HEK293 (cell line): ENCODE results near the gene OR4D1.
A peak's percentile ranks its signal among the peaks of the same experiment; 100 is the strongest.

ENCODE experiments used
- CTCF ChIA-PET: fragments of 350-600 bp; formaldehyde crosslinking; extraction: SDS; loops from one replicate; lab custom pipeline; 2021; ENCODE audit warnings: antibody characterized with exemption; lab: Yijun Ruan, JAX
- POLR2A ChIA-PET: fragments of 300-600 bp; formaldehyde crosslinking; extraction: SDS; loops from one replicate; lab custom pipeline; 2020; ENCODE audit warnings: antibody characterized with exemption, inconsistent platforms; lab: Yijun Ruan, JAX
- H3K27ac ChIP-seq: fragments of 200-500 bp; sonication (Bioruptor generic); 2 replicates; pipeline ENCODE4 v1.5.1; 2014; ENCODE audit warnings: low read depth, low read length, control low read depth, inconsistent platforms; ENCODE audit errors: extremely low read depth
- H3K36me3 ChIP-seq, 2 experiments: fragments of 200-500 bp in 1 of 2; sonication (Bioruptor generic) in 1 of 2; 1 replicate in 1 of 2; 2 replicates in 1 of 2; pipeline ENCODE4 v1.5.1; 2014 to 2017; ENCODE audit warnings: inconsistent platforms in 2 of 2, low read length in 2 of 2; ENCODE audit not compliant: control insufficient read depth in 2 of 2, insufficient read depth in 1 of 2
- H3K4me1 ChIP-seq: fragments of 200-500 bp; sonication (Bioruptor generic); 2 replicates; pipeline ENCODE4 v1.5.1; 2014; ENCODE audit warnings: mild to moderate bottlenecking, low read length, inconsistent platforms; ENCODE audit not compliant: control insufficient read depth, insufficient read depth
- H3K4me3 ChIP-seq: 2 replicates; pipeline ENCODE4 v1.5.1; 2011; ENCODE audit warnings: low read depth, mild to moderate bottlenecking, control low read depth, low read length, moderate library complexity
- H3K9me3 ChIP-seq: fragments of 200-500 bp; sonication (Bioruptor generic); 2 replicates; pipeline ENCODE4 v1.5.1; 2014; ENCODE audit warnings: low read depth, low read length, inconsistent platforms; ENCODE audit not compliant: control insufficient read depth, insufficient read depth
- BCL11A ChIP-seq: fragments of 450-650 bp; formaldehyde crosslinking; IDR thresholded peaks from 2 replicates; pipeline ENCODE4 v1.5.1; 2016; ENCODE audit warnings: low read depth, missing biosample characterization, missing genetic modification characterization
- EGR2 ChIP-seq: fragments of 450-650 bp; formaldehyde crosslinking; IDR thresholded peaks from 2 replicates; pipeline ENCODE4 v1.5.1; 2016; ENCODE audit warnings: low read depth, missing biosample characterization, missing genetic modification characterization
- GLIS1 ChIP-seq: fragments of 450-650 bp; formaldehyde crosslinking; IDR thresholded peaks from 2 replicates; pipeline ENCODE4 v1.5.1; 2016; ENCODE audit warnings: missing biosample characterization, missing genetic modification characterization
- GLIS2 ChIP-seq: fragments of 450-650 bp; formaldehyde crosslinking; IDR thresholded peaks from 2 replicates; pipeline ENCODE4 v1.5.1; 2016; ENCODE audit warnings: missing biosample characterization, missing genetic modification characterization
- MEIS1 ChIP-seq: sonication (generic); formaldehyde crosslinking; IDR thresholded peaks from 2 replicates; pipeline ENCODE4 v1.8.1; 2022; ENCODE audit warnings: missing genetic modification reagents, mild to moderate bottlenecking, borderline replicate concordance
- OSR2 ChIP-seq: fragments of 450-650 bp; formaldehyde crosslinking; IDR thresholded peaks from 2 replicates; pipeline ENCODE4 v1.5.1; 2016; ENCODE audit warnings: missing biosample characterization, missing genetic modification characterization
- SCRT2 ChIP-seq: fragments of 450-650 bp; formaldehyde crosslinking; IDR thresholded peaks from 2 replicates; pipeline ENCODE4 v1.5.1; 2016; ENCODE audit warnings: missing biosample characterization, missing genetic modification characterization
- ZBTB11 ChIP-seq: fragments of 450-650 bp; formaldehyde crosslinking; conservative IDR thresholded peaks from 2 replicates; pipeline ENCODE4 v1.5.1; 2016; ENCODE audit warnings: low read depth, missing biosample characterization, missing genetic modification characterization
- ZBTB44 ChIP-seq: fragments of 450-650 bp; IDR thresholded peaks from 2 replicates; pipeline ENCODE4 v1.5.1; 2018; ENCODE audit warnings: missing biosample characterization, mild to moderate bottlenecking, missing genetic modification characterization
- ZFP37 ChIP-seq: fragments of 450-650 bp; formaldehyde crosslinking; IDR thresholded peaks from 2 replicates; pipeline ENCODE4 v1.5.1; 2016; ENCODE audit warnings: missing biosample characterization, missing genetic modification characterization
- ZNF10 ChIP-seq: fragments of 450-650 bp; formaldehyde crosslinking; IDR thresholded peaks from 2 replicates; pipeline ENCODE4 v1.5.1; 2017; ENCODE audit warnings: missing biosample characterization, missing genetic modification characterization
- ZNF23 ChIP-seq: fragments of 450-650 bp; formaldehyde crosslinking; IDR thresholded peaks from 2 replicates; pipeline ENCODE4 v1.5.1; 2016; ENCODE audit warnings: missing biosample characterization, missing genetic modification characterization, borderline replicate concordance
- ZNF311 ChIP-seq: fragments of 450-650 bp; formaldehyde crosslinking; IDR thresholded peaks from 2 replicates; pipeline ENCODE4 v1.5.1; 2017; ENCODE audit warnings: missing biosample characterization, missing genetic modification characterization, borderline replicate concordance
- ZNF510 ChIP-seq: fragments of 450-650 bp; formaldehyde crosslinking; IDR thresholded peaks from 2 replicates; pipeline ENCODE4 v1.5.1; 2018; ENCODE audit warnings: mild to moderate bottlenecking, missing genetic modification characterization, missing biosample characterization; ENCODE audit not compliant: insufficient replicate concordance
- ZNF521 ChIP-seq: fragments of 450-650 bp; formaldehyde crosslinking; IDR thresholded peaks from 2 replicates; pipeline ENCODE4 v1.5.1; 2017; ENCODE audit warnings: missing biosample characterization, mild to moderate bottlenecking, missing genetic modification characterization
- ZNF571 ChIP-seq: fragments of 450-650 bp; formaldehyde crosslinking; IDR thresholded peaks from 2 replicates; pipeline ENCODE4 v1.5.0; 2017; ENCODE audit warnings: missing biosample characterization, missing genetic modification characterization
- ZNF623 ChIP-seq: fragments of 450-650 bp; formaldehyde crosslinking; IDR thresholded peaks from 2 replicates; pipeline ENCODE4 v1.5.1; 2016; ENCODE audit warnings: missing biosample characterization, missing genetic modification characterization
- ZNF624 ChIP-seq: fragments of 450-650 bp; formaldehyde crosslinking; IDR thresholded peaks from 2 replicates; pipeline ENCODE4 v1.5.1; 2017; ENCODE audit warnings: missing biosample characterization, missing genetic modification characterization
- ZNF629 ChIP-seq: fragments of 450-650 bp; formaldehyde crosslinking; IDR thresholded peaks from 2 replicates; pipeline ENCODE4 v1.5.1; 2017; ENCODE audit warnings: missing biosample characterization, missing genetic modification characterization
- ZNF658 ChIP-seq: fragments of 450-650 bp; formaldehyde crosslinking; IDR thresholded peaks from 2 replicates; pipeline ENCODE4; 2016; ENCODE audit warnings: missing biosample characterization, missing genetic modification characterization
- ZNF76 ChIP-seq: fragments of 450-650 bp; formaldehyde crosslinking; IDR thresholded peaks from 2 replicates; pipeline ENCODE4; 2016; ENCODE audit warnings: low read depth, missing biosample characterization, missing genetic modification characterization, borderline replicate concordance
- TF ChIP-seq, protein P1 (sequence below): fragments of 450-650 bp; formaldehyde crosslinking; IDR thresholded peaks from 2 replicates; pipeline ENCODE4 v1.5.1; 2016; ENCODE audit warnings: missing biosample characterization, missing genetic modification characterization
- TF ChIP-seq, protein P2 (sequence below): fragments of 450-650 bp; formaldehyde crosslinking; IDR thresholded peaks from 2 replicates; pipeline ENCODE4 v1.5.1; 2016; ENCODE audit warnings: missing biosample characterization, missing genetic modification characterization
- TF ChIP-seq, protein P3 (sequence below): IDR thresholded peaks from 2 replicates; pipeline ENCODE4 v1.6.1; 2011; ENCODE audit warnings: mild to moderate bottlenecking, low read depth, low read length, borderline replicate concordance
- TF ChIP-seq, protein P4 (sequence below): fragments of 450-650 bp; IDR thresholded peaks from 2 replicates; pipeline ENCODE4 v1.5.1; 2018; ENCODE audit warnings: missing biosample characterization, missing genetic modification characterization

The OR4D1 gene

GRCh38 chr17:58113947-58114346, 34.2 kb upstream of the OR4D1 start (continued):
- TF ChIP-seq, protein P1, sequence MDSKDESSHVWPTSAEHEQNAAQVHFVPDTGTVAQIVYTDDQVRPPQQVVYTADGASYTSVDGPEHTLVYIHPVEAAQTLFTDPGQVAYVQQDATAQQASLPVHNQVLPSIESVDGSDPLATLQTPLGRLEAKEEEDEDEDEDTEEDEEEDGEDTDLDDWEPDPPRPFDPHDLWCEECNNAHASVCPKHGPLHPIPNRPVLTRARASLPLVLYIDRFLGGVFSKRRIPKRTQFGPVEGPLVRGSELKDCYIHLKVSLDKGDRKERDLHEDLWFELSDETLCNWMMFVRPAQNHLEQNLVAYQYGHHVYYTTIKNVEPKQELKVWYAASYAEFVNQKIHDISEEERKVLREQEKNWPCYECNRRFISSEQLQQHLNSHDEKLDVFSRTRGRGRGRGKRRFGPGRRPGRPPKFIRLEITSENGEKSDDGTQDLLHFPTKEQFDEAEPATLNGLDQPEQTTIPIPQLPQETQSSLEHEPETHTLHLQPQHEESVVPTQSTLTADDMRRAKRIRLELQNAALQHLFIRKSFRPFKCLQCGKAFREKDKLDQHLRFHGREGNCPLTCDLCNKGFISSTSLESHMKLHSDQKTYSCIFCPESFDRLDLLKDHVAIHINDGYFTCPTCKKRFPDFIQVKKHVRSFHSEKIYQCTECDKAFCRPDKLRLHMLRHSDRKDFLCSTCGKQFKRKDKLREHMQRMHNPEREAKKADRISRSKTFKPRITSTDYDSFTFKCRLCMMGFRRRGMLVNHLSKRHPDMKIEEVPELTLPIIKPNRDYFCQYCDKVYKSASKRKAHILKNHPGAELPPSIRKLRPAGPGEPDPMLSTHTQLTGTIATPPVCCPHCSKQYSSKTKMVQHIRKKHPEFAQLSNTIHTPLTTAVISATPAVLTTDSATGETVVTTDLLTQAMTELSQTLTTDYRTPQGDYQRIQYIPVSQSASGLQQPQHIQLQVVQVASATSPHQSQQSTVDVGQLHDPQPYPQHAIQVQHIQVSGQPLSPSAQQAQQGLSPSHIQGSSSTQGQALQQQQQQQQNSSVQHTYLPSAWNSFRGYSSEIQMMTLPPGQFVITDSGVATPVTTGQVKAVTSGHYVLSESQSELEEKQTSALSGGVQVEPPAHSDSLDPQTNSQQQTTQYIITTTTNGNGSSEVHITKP (tag by site-specific recombination) = no peak
- no peak for TF ChIP-seq ZNF571 (tag by site-specific recombination)
- TF ChIP-seq BCL11A (tag by site-specific recombination) = no peak
- TF ChIP-seq ZNF624 = no peak
- no peak for TF ChIP-seq EGR2 (tag by site-specific recombination)
- TF ChIP-seq, protein P2, sequence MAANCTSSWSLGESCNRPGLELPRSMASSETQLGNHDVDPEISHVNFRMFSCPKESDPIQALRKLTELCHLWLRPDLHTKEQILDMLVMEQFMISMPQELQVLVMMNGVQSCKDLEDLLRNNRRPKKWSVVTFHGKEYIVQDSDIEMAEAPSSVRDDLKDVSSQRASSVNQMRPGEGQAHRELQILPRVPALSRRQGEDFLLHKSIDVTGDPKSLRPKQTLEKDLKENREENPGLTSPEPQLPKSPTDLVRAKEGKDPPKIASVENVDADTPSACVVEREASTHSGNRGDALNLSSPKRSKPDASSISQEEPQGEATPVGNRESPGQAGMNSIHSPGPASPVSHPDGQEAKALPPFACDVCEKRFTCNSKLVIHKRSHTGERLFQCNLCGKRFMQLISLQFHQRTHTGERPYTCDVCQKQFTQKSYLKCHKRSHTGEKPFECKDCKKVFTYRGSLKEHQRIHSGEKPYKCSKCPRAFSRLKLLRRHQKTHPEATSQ = no peak
- no peak for TF ChIP-seq GLIS1
- no peak for TF ChIP-seq ZNF10 (tag by site-specific recombination)
- TF ChIP-seq ZNF629 (tag by site-specific recombination) = no peak
- no peak for TF ChIP-seq ZNF510 (tag by site-specific recombination)
- TF ChIP-seq, protein P3, sequence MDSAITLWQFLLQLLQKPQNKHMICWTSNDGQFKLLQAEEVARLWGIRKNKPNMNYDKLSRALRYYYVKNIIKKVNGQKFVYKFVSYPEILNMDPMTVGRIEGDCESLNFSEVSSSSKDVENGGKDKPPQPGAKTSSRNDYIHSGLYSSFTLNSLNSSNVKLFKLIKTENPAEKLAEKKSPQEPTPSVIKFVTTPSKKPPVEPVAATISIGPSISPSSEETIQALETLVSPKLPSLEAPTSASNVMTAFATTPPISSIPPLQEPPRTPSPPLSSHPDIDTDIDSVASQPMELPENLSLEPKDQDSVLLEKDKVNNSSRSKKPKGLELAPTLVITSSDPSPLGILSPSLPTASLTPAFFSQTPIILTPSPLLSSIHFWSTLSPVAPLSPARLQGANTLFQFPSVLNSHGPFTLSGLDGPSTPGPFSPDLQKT = no peak
- no peak for TF ChIP-seq MEIS1 (CRISPR knock-in tag)

GRCh38 chr17:58117382-58117781, 30.8 kb upstream of the OR4D1 start:
- ChIA-PET POLR2A (no interaction called here), CTCF (interaction anchor here (0.8 to 1.7 kb wide), 4 partner anchors 55 to 258 kb away, joined by 3 to 4 read pairs (median 3); no protein-coding TSS in a partner anchor)
- no peak overlapping the region for H3K27ac ChIP-seq
- H3K4me1 ChIP-seq = no peaks in the 10 kb centered on the region
- no peaks in the 10 kb centered on the region for H3K36me3 ChIP-seq
- H3K9me3 ChIP-seq = no peaks in the 10 kb centered on the region
- no peak overlapping the region for H3K4me3 ChIP-seq
- TF ChIP-seq ZNF623 (tag by site-specific recombination) = no peak
- TF ChIP-seq OSR2 = no peak
- TF ChIP-seq ZNF311 (tag by site-specific recombination) = peak; percentile 84; the same call in 1 of the 2 replicates
- TF ChIP-seq ZNF76 = no peak
- no peak for TF ChIP-seq ZFP37 (tag by site-specific recombination)
- peak; percentile 57; the same call in 1 of the 2 replicates for TF ChIP-seq ZNF658
- TF ChIP-seq ZNF521 (tag by site-specific recombination) = no peak
- TF ChIP-seq GLIS2 = no peak
- TF ChIP-seq ZBTB44 (tag by site-specific recombination) = no peak
- TF ChIP-seq, protein P4, sequence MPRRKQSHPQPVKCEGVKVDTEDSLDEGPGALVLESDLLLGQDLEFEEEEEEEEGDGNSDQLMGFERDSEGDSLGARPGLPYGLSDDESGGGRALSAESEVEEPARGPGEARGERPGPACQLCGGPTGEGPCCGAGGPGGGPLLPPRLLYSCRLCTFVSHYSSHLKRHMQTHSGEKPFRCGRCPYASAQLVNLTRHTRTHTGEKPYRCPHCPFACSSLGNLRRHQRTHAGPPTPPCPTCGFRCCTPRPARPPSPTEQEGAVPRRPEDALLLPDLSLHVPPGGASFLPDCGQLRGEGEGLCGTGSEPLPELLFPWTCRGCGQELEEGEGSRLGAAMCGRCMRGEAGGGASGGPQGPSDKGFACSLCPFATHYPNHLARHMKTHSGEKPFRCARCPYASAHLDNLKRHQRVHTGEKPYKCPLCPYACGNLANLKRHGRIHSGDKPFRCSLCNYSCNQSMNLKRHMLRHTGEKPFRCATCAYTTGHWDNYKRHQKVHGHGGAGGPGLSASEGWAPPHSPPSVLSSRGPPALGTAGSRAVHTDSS (tag by site-specific recombination) = peak; percentile 97
- no peak for TF ChIP-seq ZBTB11
- no peak for TF ChIP-seq SCRT2 (tag by site-specific recombination)
- TF ChIP-seq ZNF23 (tag by site-specific recombination) = no peak
